HUES6 (cell line): ENCODE data around the gene THSD7B.

ENCODE experiments used
- H3K27ac ChIP-seq: 2 replicates; pipeline ENCODE4 v1.7.0; 2013; ENCODE audit warnings: low read depth, mild to moderate bottlenecking, low read length, inconsistent platforms
- H3K27me3 ChIP-seq: 2 replicates; pipeline ENCODE4 v1.6.1; 2013; ENCODE audit warnings: low read length; ENCODE audit not compliant: control insufficient read depth, insufficient read depth
- H3K36me3 ChIP-seq: 2 replicates; pipeline ENCODE4 v1.6.1; 2013; ENCODE audit warnings: low read length; ENCODE audit not compliant: control insufficient read depth, insufficient read depth
- H3K4me1 ChIP-seq: 2 replicates; pipeline ENCODE4 v1.6.1; 2013; ENCODE audit warnings: low read length; ENCODE audit not compliant: control insufficient read depth, insufficient read depth
- H3K4me3 ChIP-seq: 2 replicates; pipeline ENCODE4 v1.5.1; 2013; ENCODE audit warnings: low read depth, low read length
- H3K9ac ChIP-seq: one replicate; pipeline ENCODE4 v1.6.1; 2013; ENCODE audit warnings: mild to moderate bottlenecking, low read length
- H3K9me3 ChIP-seq: 2 replicates; pipeline ENCODE4 v1.6.1; 2013; ENCODE audit warnings: low read depth, low read length; ENCODE audit not compliant: control insufficient read depth, insufficient read depth

The THSD7B gene

DNA sequence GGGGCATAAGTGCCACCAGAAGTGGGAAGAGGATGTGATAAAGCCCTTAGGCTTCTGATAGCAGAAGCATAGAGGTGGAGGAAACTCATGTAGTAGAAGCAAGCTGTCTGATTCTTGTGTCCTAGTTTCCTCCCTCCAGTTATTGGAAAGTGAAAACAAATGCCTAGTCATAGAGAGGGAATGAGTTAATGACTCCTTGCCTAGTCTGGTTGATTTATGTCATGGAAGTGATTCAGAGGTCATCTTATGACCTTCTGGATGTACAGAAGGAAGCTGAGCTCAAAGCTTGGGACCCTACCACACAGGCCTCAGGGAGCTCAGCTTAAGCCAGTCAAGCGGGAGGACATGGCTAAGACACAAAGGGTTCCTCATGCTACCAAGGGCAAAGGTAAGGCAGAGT is 232.2 kb downstream of the THSD7B start:
- H3K36me3 ChIP-seq: no peaks in the 10 kb centered on the region
- H3K27me3 ChIP-seq: no peaks in the 10 kb centered on the region
- H3K9me3 ChIP-seq: no peaks in the 10 kb centered on the region
- H3K9ac ChIP-seq: no peak overlapping the region
- H3K4me1 ChIP-seq: no peaks in the 10 kb centered on the region
- no peak overlapping the region for H3K27ac ChIP-seq
- H3K4me3 ChIP-seq: no peak overlapping the region

GRCh38 chr2:137000811-137001210 is 235.5 kb downstream of the THSD7B start:
- Histone ChIP-seq H3K4me1 (no peaks in the 10 kb centered on the region), H3K4me3 (no peak overlapping the region), H3K27ac (no peak overlapping the region), H3K27me3 (no peaks in the 10 kb centered on the region), H3K36me3 (no peaks in the 10 kb centered on the region), H3K9ac (no peak overlapping the region), H3K9me3 (no peaks in the 10 kb centered on the region)

- Histone ChIP-seq H3K27ac (no peak overlapping the region), H3K9ac (no peak overlapping the region), H3K9me3 (no peaks in the 10 kb centered on the region), H3K27me3 (no peaks in the 10 kb centered on the region), H3K4me3 (no peak overlapping the region), H3K36me3 (no peaks in the 10 kb centered on the region), H3K4me1 (no peaks in the 10 kb centered on the region)
These were observed 237.6 kb downstream of the THSD7B start for GRCh38 chr2:137002896-137003295.

DNA sequence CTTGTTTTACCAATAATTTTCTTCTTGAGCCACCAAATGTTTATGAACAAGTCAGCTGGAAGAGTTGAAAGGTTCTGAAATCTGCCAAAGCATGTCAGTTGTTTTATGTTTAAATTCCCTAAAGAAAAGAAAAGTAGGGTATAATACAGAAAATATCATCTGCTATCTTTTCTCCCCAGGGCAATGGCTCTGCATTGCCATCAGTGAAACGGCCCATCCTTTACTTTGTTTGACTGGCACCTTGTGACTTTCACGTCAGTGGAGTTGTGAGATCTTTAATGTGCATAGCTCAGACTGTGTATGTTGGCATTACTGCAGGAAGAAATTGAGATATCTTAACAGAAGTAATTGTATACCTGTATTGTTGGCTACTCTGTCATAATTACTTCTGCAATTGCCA is 239.9 kb downstream of the THSD7B start:
- H3K4me3 ChIP-seq: no peak overlapping the region
- H3K9ac ChIP-seq: no peak overlapping the region
- no peaks in the 10 kb centered on the region for H3K4me1 ChIP-seq
- no peaks in the 10 kb centered on the region for H3K9me3 ChIP-seq
- no peak overlapping the region for H3K27ac ChIP-seq
- no peaks in the 10 kb centered on the region for H3K27me3 ChIP-seq
- H3K36me3 ChIP-seq: no peaks in the 10 kb centered on the region

GRCh38 chr2:137007938-137008337 is 242.6 kb downstream of the THSD7B start:
- H3K4me3 ChIP-seq: no peak overlapping the region
- no peaks in the 10 kb centered on the region for H3K9me3 ChIP-seq

DNA sequence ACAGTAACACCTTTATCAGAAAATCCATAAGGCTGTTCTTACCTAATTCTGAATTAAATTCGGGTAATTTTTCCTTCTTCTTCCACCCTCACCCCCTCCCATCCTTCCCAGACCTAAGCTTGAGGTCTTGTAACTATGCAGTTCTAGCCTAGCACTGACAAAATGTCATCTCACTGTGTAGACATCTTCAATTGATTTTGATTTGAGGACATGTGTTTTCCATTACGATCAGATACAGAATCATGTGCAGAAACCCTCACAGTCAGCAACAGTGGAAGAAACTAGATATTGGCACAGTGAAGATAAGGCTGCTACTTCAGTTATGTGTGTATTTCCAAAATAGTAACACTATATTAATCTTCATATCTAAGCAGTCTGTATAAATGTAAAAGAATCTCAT is 244.6 kb downstream of the THSD7B start:
- Histone ChIP-seq H3K27ac (no peak overlapping the region), H3K27me3 (no peaks in the 10 kb centered on the region), H3K9me3 (no peaks in the 10 kb centered on the region)

More at GRCh38 chr2:137007938-137008337, 242.6 kb downstream of the THSD7B start:
- H3K36me3 ChIP-seq: no peaks in the 10 kb centered on the region
- no peaks in the 10 kb centered on the region for H3K27me3 ChIP-seq
- H3K9ac ChIP-seq: no peak overlapping the region
- H3K4me1 ChIP-seq: no peaks in the 10 kb centered on the region
- no peak overlapping the region for H3K27ac ChIP-seq

GRCh38 chr2:137020452-137021196 is 255.3 kb downstream of the THSD7B start:
- H3K4me1 ChIP-seq: no peaks in the 10 kb centered on the region; the same call in 1 of the 2 replicates
- no peak overlapping the region for H3K27ac ChIP-seq
- H3K4me3 ChIP-seq: no peak overlapping the region
- H3K9me3 ChIP-seq: no peaks in the 10 kb centered on the region
- H3K36me3 ChIP-seq: no peaks in the 10 kb centered on the region
- H3K9ac ChIP-seq: no peak overlapping the region
- no peaks in the 10 kb centered on the region for H3K27me3 ChIP-seq

More for the DNA sequence above, 244.6 kb downstream of the THSD7B start:
- no peaks in the 10 kb centered on the region for H3K36me3 ChIP-seq
- no peak overlapping the region for H3K9ac ChIP-seq
- no peaks in the 10 kb centered on the region for H3K4me1 ChIP-seq
- no peak overlapping the region for H3K4me3 ChIP-seq

DNA sequence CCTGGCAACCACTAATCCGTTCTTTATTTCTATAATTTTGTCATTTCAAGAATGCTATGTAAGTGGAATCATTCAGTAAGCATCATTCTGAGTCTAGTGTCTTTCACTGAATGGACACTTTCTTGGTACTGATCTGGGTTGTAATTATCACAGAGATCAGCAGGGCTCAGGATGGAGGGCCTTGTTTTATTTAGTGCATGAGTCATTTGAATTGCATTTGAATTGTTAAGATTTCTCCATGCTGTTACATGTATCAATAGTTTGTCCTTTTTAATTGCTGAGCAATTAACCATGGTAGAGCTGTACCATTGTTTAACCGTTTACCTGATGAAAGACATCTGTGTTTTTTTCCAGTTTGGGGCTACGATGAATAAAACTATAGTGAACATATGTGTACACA is 256.4 kb downstream of the THSD7B start:
- Histone ChIP-seq H3K9ac (no peak overlapping the region), H3K4me1 (no peaks in the 10 kb centered on the region; the same call in 1 of the 2 replicates), H3K4me3 (no peak overlapping the region), H3K27ac (no peak overlapping the region), H3K27me3 (no peaks in the 10 kb centered on the region), H3K36me3 (no peaks in the 10 kb centered on the region), H3K9me3 (no peaks in the 10 kb centered on the region)

- no peak overlapping the region for H3K27ac ChIP-seq
- H3K27me3 ChIP-seq: no peaks in the 10 kb centered on the region
- no peaks in the 10 kb centered on the region; the same call in 1 of the 2 replicates for H3K4me1 ChIP-seq
- H3K36me3 ChIP-seq: no peaks in the 10 kb centered on the region
- no peak overlapping the region for H3K4me3 ChIP-seq
- H3K9me3 ChIP-seq: no peaks in the 10 kb centered on the region
- no peak overlapping the region for H3K9ac ChIP-seq
These were observed 257.9 kb downstream of the THSD7B start for GRCh38 chr2:137023205-137023604.

- Histone ChIP-seq H3K4me1 (no peaks in the 10 kb centered on the region), H3K27me3 (no peaks in the 10 kb centered on the region), H3K36me3 (no peaks in the 10 kb centered on the region), H3K27ac (no peak overlapping the region), H3K9me3 (no peaks in the 10 kb centered on the region), H3K9ac (no peak overlapping the region), H3K4me3 (no peak overlapping the region)
These were observed 266.4 kb downstream of the THSD7B start for GRCh38 chr2:137031731-137032130.

DNA sequence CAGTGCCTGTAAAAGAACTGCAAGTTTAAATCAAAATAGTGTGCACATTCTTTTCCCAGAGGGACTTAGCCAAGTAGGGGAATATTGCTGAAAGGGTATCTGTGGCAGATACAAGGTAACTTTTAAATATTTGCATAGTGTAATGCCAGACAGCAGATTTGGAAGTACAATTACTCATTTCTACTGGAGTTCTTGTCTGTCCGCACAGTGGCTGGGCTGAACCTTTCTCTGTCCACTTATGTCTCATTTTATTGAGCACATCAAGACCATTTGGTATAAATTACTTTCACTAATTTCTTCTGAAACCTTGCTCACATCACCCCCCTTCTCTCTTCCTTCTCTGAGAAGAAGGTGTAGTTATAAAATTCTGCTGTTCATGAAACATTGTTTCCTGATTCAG is 271.3 kb downstream of the THSD7B start:
- H3K27ac ChIP-seq: no peak overlapping the region
- no peaks in the 10 kb centered on the region for H3K36me3 ChIP-seq
- H3K4me1 ChIP-seq: no peaks in the 10 kb centered on the region
- H3K4me3 ChIP-seq: no peak overlapping the region
- no peak overlapping the region for H3K9ac ChIP-seq
- H3K27me3 ChIP-seq: no peaks in the 10 kb centered on the region
- no peaks in the 10 kb centered on the region for H3K9me3 ChIP-seq
